HG03135 (cell line): ENCODE measurements around the gene F3.

Source experiments
- ATAC-seq: cut with Tn5 transposase; IDR thresholded peaks from one replicate; pipeline ENCODE4 v1.9.1; 2021; ENCODE audit warnings: mild to moderate bottlenecking, moderate library complexity; ENCODE audit not compliant: unreplicated experiment

F3 gene

GRCh38 chr1:94553323-94553730, 11.8 kb upstream of the F3 start:
- ATAC-seq: no peak

- no peak for ATAC-seq
These were observed 10.6 kb upstream of the F3 start for GRCh38 chr1:94552071-94552586.

GRCh38 chr1:94551449-94551848, 9.9 kb upstream of the F3 start:
- ATAC-seq: no peak

GRCh38 chr1:94550800-94551241, 9.3 kb upstream of the F3 start:
- no peak for ATAC-seq

GRCh38 chr1:94550396-94550795, 8.8 kb upstream of the F3 start:
- ATAC-seq: no peak

- ATAC-seq: no peak
These were observed 8.1 kb upstream of the F3 start for GRCh38 chr1:94549706-94550105.

GRCh38 chr1:94544706-94545490, 3.3 kb upstream of the F3 start:
- ATAC-seq: no peak

GRCh38 chr1:94543893-94544635, 2.5 kb upstream of the F3 start:
- no peak for ATAC-seq

GRCh38 chr1:94543001-94543400, 1.4 kb upstream of the F3 start:
- ATAC-seq: no peak

- ATAC-seq: peak; percentile 33
These were observed 720 bp upstream of the F3 start for GRCh38 chr1:94542088-94542870.

- ATAC-seq: no peak
These were observed 916 bp downstream of the F3 start for GRCh38 chr1:94540440-94541245.

GRCh38 chr1:94539496-94539895, 2.1 kb downstream of the F3 start:
- ATAC-seq: no peak

GRCh38 chr1:94538243-94538827, 3.2 kb downstream of the F3 start:
- ATAC-seq: no peak

- ATAC-seq: no peak
These were observed 4.3 kb downstream of the F3 start for GRCh38 chr1:94537254-94537653.

- no peak for ATAC-seq
These were observed 5.7 kb downstream of the F3 start for GRCh38 chr1:94535879-94536278.

- ATAC-seq: no peak
These were observed 6.5 kb downstream of the F3 start for GRCh38 chr1:94535095-94535494.

- no peak for ATAC-seq
These were observed 9.5 kb downstream of the F3 start for GRCh38 chr1:94532077-94532476.

- no peak for ATAC-seq
These were observed 9.9 kb downstream of the F3 start for GRCh38 chr1:94531664-94532063.

GRCh38 chr1:94530373-94530878, 11.1 kb downstream of the F3 start:
- no peak for ATAC-seq

GRCh38 chr1:94529416-94529815, 12.1 kb downstream of the F3 start:
- no peak for ATAC-seq
